AG04449 (cell line): ENCODE data around the gene ZNF500.

Experiments used
- CTCF ChIA-PET: fragments of 350-600 bp; formaldehyde crosslinking; extraction: SDS; loops from one replicate; lab custom pipeline; 2021; ENCODE audit warnings: antibody characterized with exemption; lab: Yijun Ruan, JAX
- POLR2A ChIA-PET: fragments of 400-600, 350-600 bp; formaldehyde crosslinking; extraction: SDS; loops from one replicate; lab custom pipeline; 2020; ENCODE audit warnings: antibody characterized with exemption, inconsistent platforms; lab: Yijun Ruan, JAX
- DNase-seq: peaks from one replicate; pipeline ENCODE4 v3.0.0-alpha.2; 2010; ENCODE audit warnings: low read depth, low spot score
- H3K4me3 ChIP-seq: 2 replicates; pipeline ENCODE4 v1.5.1; 2011; ENCODE audit warnings: low read depth, mild to moderate bottlenecking, control low read depth, low read length
- TF ChIP-seq, protein P1 (sequence below): IDR thresholded peaks from one replicate; pipeline ENCODE4 v1.5.1; 2011; ENCODE audit warnings: mild to moderate bottlenecking, moderate library complexity, low read length, control low read depth, inconsistent platforms; ENCODE audit not compliant: insufficient read depth; ENCODE audit errors: missing control alignments

The ZNF500 gene

DNA sequence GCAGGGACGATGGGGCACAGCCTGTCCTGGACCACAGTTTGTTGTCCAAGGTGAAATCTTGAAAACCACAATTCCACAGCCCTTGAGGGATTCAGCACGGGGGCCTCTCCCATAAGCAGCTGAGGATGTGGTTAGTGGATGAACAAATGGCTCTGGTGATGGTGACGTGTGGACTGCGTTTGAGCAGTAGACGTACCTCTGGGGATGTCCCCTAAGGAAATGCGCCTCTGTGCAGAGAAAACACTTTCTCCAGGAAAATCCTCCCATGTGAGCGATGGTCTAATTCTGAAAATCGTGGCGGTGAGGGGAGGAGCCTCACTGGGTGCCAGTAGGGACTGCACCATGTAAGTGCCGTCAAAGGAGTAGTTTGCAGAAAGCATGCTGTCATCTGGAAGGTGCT is 23.9 kb upstream of the ZNF500 start:
- ChIA-PET POLR2A (no interaction called here), CTCF (no interaction called here)
- H3K4me3 ChIP-seq: no peak overlapping the region
- TF ChIP-seq, protein P1, sequence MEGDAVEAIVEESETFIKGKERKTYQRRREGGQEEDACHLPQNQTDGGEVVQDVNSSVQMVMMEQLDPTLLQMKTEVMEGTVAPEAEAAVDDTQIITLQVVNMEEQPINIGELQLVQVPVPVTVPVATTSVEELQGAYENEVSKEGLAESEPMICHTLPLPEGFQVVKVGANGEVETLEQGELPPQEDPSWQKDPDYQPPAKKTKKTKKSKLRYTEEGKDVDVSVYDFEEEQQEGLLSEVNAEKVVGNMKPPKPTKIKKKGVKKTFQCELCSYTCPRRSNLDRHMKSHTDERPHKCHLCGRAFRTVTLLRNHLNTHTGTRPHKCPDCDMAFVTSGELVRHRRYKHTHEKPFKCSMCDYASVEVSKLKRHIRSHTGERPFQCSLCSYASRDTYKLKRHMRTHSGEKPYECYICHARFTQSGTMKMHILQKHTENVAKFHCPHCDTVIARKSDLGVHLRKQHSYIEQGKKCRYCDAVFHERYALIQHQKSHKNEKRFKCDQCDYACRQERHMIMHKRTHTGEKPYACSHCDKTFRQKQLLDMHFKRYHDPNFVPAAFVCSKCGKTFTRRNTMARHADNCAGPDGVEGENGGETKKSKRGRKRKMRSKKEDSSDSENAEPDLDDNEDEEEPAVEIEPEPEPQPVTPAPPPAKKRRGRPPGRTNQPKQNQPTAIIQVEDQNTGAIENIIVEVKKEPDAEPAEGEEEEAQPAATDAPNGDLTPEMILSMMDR: no peak
- DNase-seq: no peak

GRCh38 chr16:4790261-4790660 is 23.3 kb upstream of the ZNF500 start:
- H3K4me3 ChIP-seq: no peak overlapping the region
- ChIA-PET POLR2A (no interaction called here), CTCF (no interaction called here)
- TF ChIP-seq, protein P1: no peak
- no peak for DNase-seq

DNA sequence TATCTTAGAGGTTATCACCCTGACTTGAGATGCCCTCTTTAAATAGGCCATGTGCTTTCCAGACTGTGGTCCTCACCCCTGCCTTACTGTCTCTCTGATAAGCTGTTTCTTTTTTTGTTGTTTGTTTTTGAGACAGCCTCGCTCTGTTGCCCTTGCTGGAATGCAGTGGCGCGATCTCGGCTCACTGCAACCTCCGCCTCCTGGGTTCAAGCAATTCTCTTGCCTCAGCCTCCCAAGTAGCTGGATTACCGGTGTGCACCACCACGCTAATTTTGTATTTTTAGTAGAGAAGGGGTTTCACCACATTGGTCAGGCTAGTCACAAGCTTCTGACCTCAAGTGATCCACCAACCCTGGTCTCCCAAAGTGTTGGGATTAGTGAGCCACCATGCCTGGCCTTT is 21.9 kb upstream of the ZNF500 start:
- TF ChIP-seq, protein P1: no peak
- DNase-seq: no peak
- H3K4me3 ChIP-seq: no peak overlapping the region
- ChIA-PET CTCF (no interaction called here), POLR2A (no interaction called here)

GRCh38 chr16:4788489-4788889 is 21.5 kb upstream of the ZNF500 start:
- ChIA-PET POLR2A (no interaction called here), CTCF (no interaction called here)
- no peak overlapping the region for H3K4me3 ChIP-seq
- no peak for DNase-seq
- TF ChIP-seq, protein P1: no peak

- ChIA-PET POLR2A (no interaction called here), CTCF (no interaction called here)
- no peak within 1 kb of the TSS for H3K4me3 ChIP-seq
Measured at GRCh38 chr16:4787627-4788482, 20.9 kb upstream of the ZNF500 start, which contains the start of gene SEPTIN12. SEPTIN12 (minus strand) TSS chr16:4788345; CDS start chr16:4787645, 700 bp downstream.

DNA sequence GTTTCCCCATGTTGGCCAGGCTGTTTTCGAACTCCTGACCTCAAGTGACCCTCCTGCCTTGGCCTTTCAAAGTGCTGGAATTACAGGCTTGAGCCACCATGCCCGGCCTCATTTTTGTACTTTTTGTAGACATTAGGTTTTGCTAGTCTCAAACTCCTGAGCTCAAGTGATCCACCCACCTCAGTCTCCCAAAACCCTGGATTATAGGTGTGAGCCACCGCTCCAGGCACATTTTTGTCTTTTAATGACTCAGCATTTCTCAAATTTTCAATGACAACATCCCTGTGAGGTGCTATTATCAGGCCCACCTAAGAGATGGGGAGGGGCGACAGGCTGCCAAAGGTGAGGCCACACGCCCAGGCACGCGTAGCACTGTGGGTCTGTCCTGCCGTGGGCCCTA is 20.1 kb upstream of the ZNF500 start:
- no peak for DNase-seq
- POLR2A ChIA-PET: no interaction called here
- TF ChIP-seq, protein P1: no peak
- CTCF ChIA-PET: no interaction called here
- H3K4me3 ChIP-seq: no peak overlapping the region

More at GRCh38 chr16:4787627-4788482, 20.9 kb upstream of the ZNF500 start, which contains the start of gene SEPTIN12:
- TF ChIP-seq, protein P1: no peak
- no peak for DNase-seq
